GM12875 (cell line): ENCODE measurements around the gene SAP25.
"Not testable (repeated sequence)": the region's sequence is repeated elsewhere in the genome, so short reads cannot be mapped to it uniquely, and the experiment has no call there.

Experiments used
- H3K4me3 ChIP-seq: one replicate; pipeline ENCODE4 v1.5.1; 2011; ENCODE audit warnings: low read depth, low read length, control low read depth
- TF ChIP-seq, protein P1 (sequence below): IDR thresholded peaks from 2 replicates; pipeline ENCODE4 v1.5.1; 2011; ENCODE audit warnings: low read depth, mild to moderate bottlenecking, control low read depth, inconsistent platforms, low read length, moderate library complexity, borderline replicate concordance; ENCODE audit not compliant: insufficient read depth

Gene SAP25

DNA sequence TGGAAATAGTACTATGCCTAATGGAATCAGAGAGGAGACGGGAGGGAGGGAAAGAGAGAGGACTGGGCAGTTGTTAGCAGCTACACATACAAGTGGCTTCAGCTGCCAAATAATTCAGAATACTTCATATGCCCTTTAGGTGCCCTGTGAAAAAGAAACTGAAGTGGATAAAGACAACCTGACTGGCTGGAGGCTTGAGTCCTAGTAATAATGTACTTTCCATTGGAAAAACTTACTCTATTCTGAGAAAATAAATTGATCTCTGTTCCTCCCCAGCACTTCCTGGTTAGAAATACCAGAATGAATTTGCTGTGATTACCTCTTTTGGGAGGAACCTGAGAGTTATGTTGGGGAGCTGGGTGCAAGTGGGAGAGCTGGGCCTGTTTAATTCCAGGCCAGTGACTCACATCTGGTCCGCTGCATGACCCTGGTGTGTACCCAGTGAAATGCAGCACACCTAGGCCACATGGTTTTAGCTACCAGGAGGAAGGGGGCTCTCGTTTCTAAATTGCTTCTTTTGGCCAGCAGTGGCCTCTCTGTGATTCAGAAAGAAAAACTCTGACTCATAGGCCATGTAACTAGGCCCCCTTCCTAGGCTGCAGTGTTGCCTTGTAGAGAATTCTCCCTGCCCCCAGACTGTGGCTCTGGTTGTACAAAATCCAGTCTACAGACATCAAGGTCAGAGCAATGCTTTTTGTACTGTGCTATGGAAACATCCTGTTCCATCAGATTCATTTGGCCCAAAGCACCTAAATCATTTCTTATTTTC lies 28.2 kb downstream of the SAP25 start:
- TF ChIP-seq, protein P1, sequence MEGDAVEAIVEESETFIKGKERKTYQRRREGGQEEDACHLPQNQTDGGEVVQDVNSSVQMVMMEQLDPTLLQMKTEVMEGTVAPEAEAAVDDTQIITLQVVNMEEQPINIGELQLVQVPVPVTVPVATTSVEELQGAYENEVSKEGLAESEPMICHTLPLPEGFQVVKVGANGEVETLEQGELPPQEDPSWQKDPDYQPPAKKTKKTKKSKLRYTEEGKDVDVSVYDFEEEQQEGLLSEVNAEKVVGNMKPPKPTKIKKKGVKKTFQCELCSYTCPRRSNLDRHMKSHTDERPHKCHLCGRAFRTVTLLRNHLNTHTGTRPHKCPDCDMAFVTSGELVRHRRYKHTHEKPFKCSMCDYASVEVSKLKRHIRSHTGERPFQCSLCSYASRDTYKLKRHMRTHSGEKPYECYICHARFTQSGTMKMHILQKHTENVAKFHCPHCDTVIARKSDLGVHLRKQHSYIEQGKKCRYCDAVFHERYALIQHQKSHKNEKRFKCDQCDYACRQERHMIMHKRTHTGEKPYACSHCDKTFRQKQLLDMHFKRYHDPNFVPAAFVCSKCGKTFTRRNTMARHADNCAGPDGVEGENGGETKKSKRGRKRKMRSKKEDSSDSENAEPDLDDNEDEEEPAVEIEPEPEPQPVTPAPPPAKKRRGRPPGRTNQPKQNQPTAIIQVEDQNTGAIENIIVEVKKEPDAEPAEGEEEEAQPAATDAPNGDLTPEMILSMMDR = no peak; the same call in 1 of the 2 replicates

DNA sequence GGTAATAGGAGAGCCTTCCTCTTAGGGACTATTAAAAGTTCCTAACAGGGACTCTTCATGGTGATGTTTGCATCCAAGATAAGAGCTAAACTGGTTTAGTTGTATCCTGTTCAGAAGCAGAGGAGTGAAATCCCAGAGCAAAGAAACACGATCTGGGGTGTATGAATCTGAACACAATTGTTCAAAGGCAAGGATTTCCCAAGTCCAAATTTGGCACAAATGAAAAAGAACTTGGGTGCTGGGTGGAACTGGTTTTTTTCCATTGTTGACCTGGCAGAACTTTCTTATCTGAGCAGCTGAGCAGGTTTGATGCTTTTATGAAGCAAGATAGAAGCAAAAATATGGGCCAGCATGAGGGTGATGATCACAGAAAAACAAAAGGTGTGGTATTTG lies 28.7 kb downstream of the SAP25 start:
- no peak overlapping the region for H3K4me3 ChIP-seq
- TF ChIP-seq, protein P1 = no peak

More for the DNA sequence above, 28.2 kb downstream of the SAP25 start:
- no peak overlapping the region for H3K4me3 ChIP-seq

DNA sequence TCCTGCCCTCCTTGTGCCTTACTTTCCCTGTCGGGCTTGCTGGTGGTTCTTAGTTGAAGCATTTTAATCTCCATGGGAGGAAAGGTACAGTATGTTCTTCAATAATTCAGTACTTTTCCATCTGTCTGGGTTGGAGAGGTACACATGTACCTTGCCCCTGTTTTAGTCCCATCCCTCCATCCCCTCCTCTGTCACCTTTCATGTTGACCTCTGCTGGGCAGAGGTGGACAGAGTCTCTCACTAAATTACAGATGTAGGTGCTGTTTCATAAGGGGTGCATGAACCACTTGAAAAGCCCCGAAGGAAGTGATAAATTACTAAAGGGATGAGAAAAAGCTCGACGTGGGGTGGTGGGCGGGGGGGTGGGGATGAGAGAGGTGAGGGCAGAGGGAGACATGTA lies 29.3 kb downstream of the SAP25 start:
- TF ChIP-seq, protein P1 = no peak
- no peak overlapping the region for H3K4me3 ChIP-seq

DNA sequence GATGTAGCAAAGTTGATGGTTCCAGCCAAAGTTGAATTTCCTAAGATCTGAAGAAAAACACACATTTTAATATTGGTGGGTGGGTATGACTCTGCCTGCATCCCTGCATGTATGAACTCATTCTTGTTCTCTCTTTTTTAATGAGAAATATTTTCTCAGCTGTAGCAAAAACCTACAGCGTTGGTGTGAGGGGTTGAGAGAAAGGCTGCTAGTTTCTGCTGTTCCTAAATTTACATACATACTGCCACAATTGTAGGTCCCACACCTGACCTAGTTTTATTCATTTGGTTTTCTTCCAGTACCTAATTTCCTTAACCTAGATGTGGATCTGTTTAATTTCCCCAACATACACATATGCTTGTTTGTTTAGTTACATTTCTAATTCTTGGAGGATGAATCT lies 30.1 kb downstream of the SAP25 start:
- no peak overlapping the region for H3K4me3 ChIP-seq
- TF ChIP-seq, protein P1 = no peak

DNA sequence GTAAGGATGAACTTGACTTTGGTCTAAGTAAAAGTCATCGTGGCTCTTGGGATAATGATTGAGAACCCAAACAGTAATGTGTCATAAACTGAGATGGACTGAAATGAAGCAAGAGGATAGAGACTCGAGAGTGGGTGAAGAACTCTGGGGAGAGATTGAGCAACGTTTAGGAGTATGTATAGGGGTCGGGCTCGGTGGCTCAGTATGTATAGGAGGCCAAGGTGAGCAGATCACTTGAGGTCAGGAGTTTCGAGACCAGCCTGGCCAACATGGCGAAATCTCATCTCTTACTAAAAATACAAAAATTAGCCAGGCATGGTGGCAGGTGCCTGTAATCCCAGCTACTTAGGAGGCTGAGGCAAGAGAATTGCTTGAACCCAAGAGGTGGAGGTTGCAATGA lies 32.4 kb downstream of the SAP25 start:
- not testable (repeated sequence) for H3K4me3 ChIP-seq

DNA sequence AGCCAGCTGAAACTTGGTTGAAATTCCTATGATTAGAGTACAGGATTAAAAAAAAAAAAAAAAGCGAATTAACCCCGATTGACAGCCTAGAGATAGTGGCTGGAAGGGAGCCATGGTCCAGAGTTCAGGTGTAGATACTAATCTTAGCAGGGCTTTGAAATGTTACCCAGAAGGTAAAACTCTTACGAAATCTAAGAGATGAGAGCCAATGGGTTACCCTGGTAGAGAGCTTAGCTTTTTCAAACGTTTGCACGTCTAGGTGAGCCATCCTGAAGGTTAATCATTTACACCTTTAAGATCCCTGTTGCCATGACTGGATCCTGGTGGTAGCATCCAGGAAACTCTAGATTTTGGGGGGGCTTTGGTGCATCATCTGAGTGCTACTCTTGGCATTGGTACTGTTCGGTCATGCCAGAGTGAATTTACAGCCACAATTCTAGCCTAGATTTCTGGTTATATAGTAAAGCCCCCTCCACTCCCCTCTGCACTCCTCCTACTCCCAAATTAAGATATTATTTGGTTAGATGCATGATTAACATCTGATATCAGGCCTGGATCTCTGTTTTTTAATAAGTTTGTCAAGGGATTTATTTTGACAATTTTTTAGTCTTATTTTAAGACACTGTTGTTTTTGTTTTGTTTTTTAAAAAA lies 33.5 kb downstream of the SAP25 start:
- TF ChIP-seq, protein P1 = no peak
- peak overlapping the region; percentile 91 for H3K4me3 ChIP-seq

DNA sequence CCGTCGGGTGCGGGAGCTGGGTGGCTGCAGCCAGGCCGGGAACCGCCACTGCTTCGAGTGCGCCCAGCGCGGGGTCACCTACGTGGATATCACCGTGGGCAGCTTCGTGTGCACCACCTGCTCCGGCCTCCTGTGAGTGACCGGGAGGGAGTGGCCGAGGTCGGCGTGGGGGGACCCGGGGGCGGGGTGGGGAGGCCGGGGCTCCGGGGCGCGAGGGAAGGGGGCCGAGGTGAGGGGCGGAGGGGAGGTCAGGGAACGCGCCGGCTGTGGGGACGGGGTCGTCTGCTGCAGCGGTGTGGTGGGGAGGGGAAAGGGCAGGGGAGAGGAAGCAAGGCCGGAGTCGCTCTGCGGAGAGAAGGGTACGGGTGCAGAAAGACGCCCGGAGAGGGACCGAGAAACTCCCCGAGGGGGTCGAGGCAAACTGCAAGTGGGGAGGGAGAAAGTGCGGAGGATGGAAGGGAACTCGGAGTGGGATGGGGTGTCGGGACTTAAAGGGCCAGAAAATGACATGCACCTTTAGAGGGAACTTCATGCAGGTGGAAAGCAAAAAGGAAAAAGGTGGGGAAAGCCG lies 34.2 kb downstream of the SAP25 start:
- TF ChIP-seq, protein P1 = no peak
- H3K4me3 ChIP-seq = peak overlapping the region; percentile 91
